GM23338 (cell line): ENCODE results near the gene OXER1. TPM values are rescaled to one million over a fixed set of nuclear protein-coding genes. Genes with fewer than 3 reads are reported as not detected.

ENCODE experiments used
- ATAC-seq: fragments of 200-7000 bp; cut with Tn5 transposase; 3 replicates; pipeline ENCODE4 v1.9.1; 2020
- DNase-seq: peaks from one replicate; pipeline ENCODE4 v3.0.0-alpha.2; 2015; ENCODE audit warnings: low spot score
- H2AFZ ChIP-seq: fragments of 200-600 bp; sonication (generic); 2 replicates; pipeline ENCODE4 v1.8.0; 2016; ENCODE audit warnings: antibody characterized with exemption, mild to moderate bottlenecking, moderate library complexity
- H3F3A ChIP-seq: fragments of 200-600 bp; sonication (generic); replicated peaks from 2 replicates; pipeline ENCODE4 v1.8.0; 2017; ENCODE audit warnings: antibody characterized with exemption, mixed run types, low read depth
- H3K27ac ChIP-seq: fragments of 200-600 bp; sonication (generic); 2 replicates; pipeline ENCODE4 v1.6.1; 2016; ENCODE audit warnings: low read depth
- H3K27me3 ChIP-seq: fragments of 200-600 bp; sonication (generic); 2 replicates; pipeline ENCODE4 v1.8.0; 2016; ENCODE audit warnings: mild to moderate bottlenecking, mixed run types, moderate library complexity; ENCODE audit not compliant: insufficient read depth
- H3K36me3 ChIP-seq: fragments of 200-600 bp; sonication (generic); 2 replicates; pipeline ENCODE4 v1.8.0; 2016; ENCODE audit warnings: mild to moderate bottlenecking; ENCODE audit not compliant: insufficient read depth
- H3K4me1 ChIP-seq: fragments of 200-600 bp; sonication (generic); 2 replicates; pipeline ENCODE4 v1.8.0; 2016; ENCODE audit warnings: mild to moderate bottlenecking, moderate library complexity; ENCODE audit not compliant: insufficient read depth
- H3K4me2 ChIP-seq: fragments of 200-600 bp; sonication (generic); 2 replicates; pipeline ENCODE4 v1.7.1; 2017; ENCODE audit warnings: mixed run types
- H3K4me3 ChIP-seq: fragments of 200-600 bp; sonication (generic); 2 replicates; pipeline ENCODE4 v1.6.1; 2016; ENCODE audit warnings: mixed run types
- H3K79me2 ChIP-seq: fragments of 200-600 bp; sonication (generic); replicated peaks from 2 replicates; pipeline ENCODE4 v1.8.0; 2017; ENCODE audit warnings: mild to moderate bottlenecking; ENCODE audit not compliant: insufficient read depth
- H3K9me2 ChIP-seq: fragments of 200-600 bp; sonication (generic); 2 replicates; pipeline ENCODE4 v1.8.0; 2017; ENCODE audit not compliant: insufficient read depth
- H4K20me1 ChIP-seq: fragments of 200-600 bp; sonication (generic); replicated peaks from 2 replicates; pipeline ENCODE4 v1.8.0; 2017; ENCODE audit warnings: mild to moderate bottlenecking; ENCODE audit not compliant: insufficient read depth
- H3K27ac Mint-ChIP-seq: 2 replicates; pipeline ENCODE4 v1.8.0; 2020; ENCODE audit warnings: inconsistent platforms, mild to moderate bottlenecking, moderate library complexity, mixed read lengths
- H3K27me3 Mint-ChIP-seq: 3 replicates; pipeline ENCODE4 v1.8.0; 2022; ENCODE audit warnings: low read depth, mild to moderate bottlenecking, moderate library complexity, mixed read lengths, inconsistent platforms; ENCODE audit not compliant: insufficient read depth, poor library complexity
- H3K36me3 Mint-ChIP-seq: 3 replicates; pipeline ENCODE4 v1.8.0; 2021; ENCODE audit warnings: low read depth, mild to moderate bottlenecking, inconsistent platforms, moderate library complexity, mixed read lengths
- H3K4me1 Mint-ChIP-seq: 3 replicates; pipeline ENCODE4 v1.8.0; 2020; ENCODE audit warnings: mild to moderate bottlenecking, inconsistent platforms, mixed read lengths
- H3K4me3 Mint-ChIP-seq: 3 replicates; pipeline ENCODE4 v1.8.0; 2021; ENCODE audit warnings: moderate library complexity, mild to moderate bottlenecking, inconsistent platforms, mixed read lengths
- H3K9me3 Mint-ChIP-seq: 3 replicates; pipeline ENCODE4 v1.8.0; 2020; ENCODE audit warnings: moderate library complexity, mild to moderate bottlenecking, inconsistent platforms, mixed read lengths
- CREB1 ChIP-seq: fragments of 250-450 bp; sonication (Bioruptor Pico); IDR thresholded peaks from 2 replicates; pipeline ENCODE4 v1.5.0; 2020; ENCODE audit warnings: low read depth, mild to moderate bottlenecking, moderate library complexity
- EZH2 ChIP-seq: fragments of 200-600 bp; sonication (generic); IDR thresholded peaks from one replicate; pipeline ENCODE4 v1.8.0; 2017; ENCODE audit warnings: antibody characterized with exemption, mild to moderate bottlenecking, low read depth; ENCODE audit not compliant: unreplicated experiment
- EZH2phosphoT487 ChIP-seq: fragments of 200-600 bp; sonication (generic); IDR thresholded peaks from one replicate; pipeline ENCODE4 v1.8.1; 2018; ENCODE audit warnings: antibody characterized with exemption; ENCODE audit not compliant: unreplicated experiment
- JUNB ChIP-seq: IDR thresholded peaks from one replicate; pipeline ENCODE4 v1.6.1; 2016; ENCODE audit warnings: antibody characterized with exemption; ENCODE audit not compliant: unreplicated experiment
- NANOG ChIP-seq: IDR thresholded peaks from 2 replicates; pipeline ENCODE4 v1.6.1; 2016; ENCODE audit warnings: antibody characterized with exemption, borderline replicate concordance
- POLR2AphosphoS5 ChIP-seq: IDR thresholded peaks from 2 replicates; pipeline ENCODE4 v1.6.1; 2016; ENCODE audit warnings: antibody characterized with exemption, low read depth
- STAT1 ChIP-seq: IDR thresholded peaks from one replicate; pipeline ENCODE4 v1.6.1; 2016; ENCODE audit warnings: antibody characterized with exemption; ENCODE audit not compliant: unreplicated experiment
- ZNF114 ChIP-seq: fragments of 250-450 bp; sonication (Bioruptor Pico); IDR thresholded peaks from 2 replicates; pipeline ENCODE4 v1.5.0; 2020; ENCODE audit warnings: mild to moderate bottlenecking, moderate library complexity
- ZNF331 ChIP-seq: fragments of 250-450 bp; sonication (Bioruptor Pico); IDR thresholded peaks from 2 replicates; pipeline ENCODE4 v1.5.0; 2020; ENCODE audit warnings: low read depth, mild to moderate bottlenecking, moderate library complexity
- polyA plus RNA-seq: library from polyadenylated mRNA; unstranded; fragments of >200 nt; fragmentation: Nextera tagmentation; extraction: Ambion mirVana; gene quantifications from 2 replicates; pipeline ENCODE4 v1.2.1, GENCODE V29; 2016
- total RNA-seq: library from RNA; depleted of rRNA; stranded (reverse); fragments of >200 nt; shearing (Covaris generic); gene quantifications from 2 replicates; pipeline ENCODE4 v1.2.3, GENCODE V29; 2014
- TF ChIP-seq, protein P1 (sequence below): fragments of 250-450 bp; sonication (Bioruptor Pico); IDR thresholded peaks from 2 replicates; pipeline ENCODE4 v1.5.0; 2020; ENCODE audit warnings: mild to moderate bottlenecking, moderate library complexity
- TF ChIP-seq, protein P2 (sequence below): IDR thresholded peaks from one replicate; pipeline ENCODE4 v1.6.1; 2018; ENCODE audit warnings: antibody characterized with exemption; ENCODE audit not compliant: unreplicated experiment
- TF ChIP-seq, protein P3 (sequence below): IDR thresholded peaks from 2 replicates; pipeline ENCODE4 v1.6.1; 2016; ENCODE audit warnings: antibody characterized with exemption
- TF ChIP-seq, protein P4 (sequence below), 2 experiments: fragments of 200-600 bp in 1 of 2; sonication (generic) in 1 of 2; conservative IDR thresholded peaks; 2 replicates each; pipeline versions ENCODE4 v1.5.1 to v1.6.1; 2016 to 2017; ENCODE audit warnings: antibody characterized with exemption in 2 of 2, low read depth in 2 of 2, mild to moderate bottlenecking in 2 of 2, moderate library complexity in 1 of 2

The OXER1 gene
- total and polyA plus RNA-seq, 2 experiments from 2014 or later, result 0.69 to 1.5 TPM

DNA sequence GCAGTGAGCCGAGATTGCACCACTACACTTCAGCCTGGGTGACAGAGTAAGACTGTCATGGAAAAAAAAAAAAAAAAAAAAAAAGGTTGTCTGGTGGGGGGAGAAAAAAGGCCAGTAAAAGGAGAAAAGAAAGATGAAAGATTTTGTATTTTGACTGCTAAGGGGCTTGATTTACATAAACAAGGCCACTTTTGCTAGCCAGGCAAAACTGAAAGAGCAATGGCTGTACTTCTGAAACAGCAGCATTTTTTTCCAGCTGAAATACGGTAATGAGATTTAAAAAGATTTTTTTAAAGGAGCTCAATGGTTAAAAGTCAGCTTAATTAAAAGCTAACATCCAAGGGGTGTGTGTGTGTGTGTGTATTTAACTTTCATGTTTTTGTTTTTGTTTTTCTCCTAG, 11.3 kb upstream of the OXER1 start:
- H3F3A ChIP-seq, result 0 out of 2 replicates have a peak, but pooled peaks cover 4% of the 10 kb centered on the region
- H3K36me3 Mint-ChIP-seq, result peaks cover 36% of the 10 kb centered on the region
- no peaks in the 10 kb centered on the region for H3K9me2 ChIP-seq
- H2AFZ ChIP-seq, result no peak overlapping the region
- no peaks in the 10 kb centered on the region for H4K20me1 ChIP-seq
- H3K4me2 ChIP-seq, result no peak overlapping the region
- no peak overlapping the region for H3K27ac ChIP-seq
- TF ChIP-seq POLR2AphosphoS5 (no peak), NANOG (no peak), JUNB (no peak), EZH2 (no peak), EZH2phosphoT487 (no peak), CREB1 (CRISPR knock-in tag) (no peak), ZNF114 (CRISPR knock-in tag) (no peak), ZNF331 (CRISPR knock-in tag) (no peak), STAT1 (no peak)
- TF ChIP-seq, protein P1, sequence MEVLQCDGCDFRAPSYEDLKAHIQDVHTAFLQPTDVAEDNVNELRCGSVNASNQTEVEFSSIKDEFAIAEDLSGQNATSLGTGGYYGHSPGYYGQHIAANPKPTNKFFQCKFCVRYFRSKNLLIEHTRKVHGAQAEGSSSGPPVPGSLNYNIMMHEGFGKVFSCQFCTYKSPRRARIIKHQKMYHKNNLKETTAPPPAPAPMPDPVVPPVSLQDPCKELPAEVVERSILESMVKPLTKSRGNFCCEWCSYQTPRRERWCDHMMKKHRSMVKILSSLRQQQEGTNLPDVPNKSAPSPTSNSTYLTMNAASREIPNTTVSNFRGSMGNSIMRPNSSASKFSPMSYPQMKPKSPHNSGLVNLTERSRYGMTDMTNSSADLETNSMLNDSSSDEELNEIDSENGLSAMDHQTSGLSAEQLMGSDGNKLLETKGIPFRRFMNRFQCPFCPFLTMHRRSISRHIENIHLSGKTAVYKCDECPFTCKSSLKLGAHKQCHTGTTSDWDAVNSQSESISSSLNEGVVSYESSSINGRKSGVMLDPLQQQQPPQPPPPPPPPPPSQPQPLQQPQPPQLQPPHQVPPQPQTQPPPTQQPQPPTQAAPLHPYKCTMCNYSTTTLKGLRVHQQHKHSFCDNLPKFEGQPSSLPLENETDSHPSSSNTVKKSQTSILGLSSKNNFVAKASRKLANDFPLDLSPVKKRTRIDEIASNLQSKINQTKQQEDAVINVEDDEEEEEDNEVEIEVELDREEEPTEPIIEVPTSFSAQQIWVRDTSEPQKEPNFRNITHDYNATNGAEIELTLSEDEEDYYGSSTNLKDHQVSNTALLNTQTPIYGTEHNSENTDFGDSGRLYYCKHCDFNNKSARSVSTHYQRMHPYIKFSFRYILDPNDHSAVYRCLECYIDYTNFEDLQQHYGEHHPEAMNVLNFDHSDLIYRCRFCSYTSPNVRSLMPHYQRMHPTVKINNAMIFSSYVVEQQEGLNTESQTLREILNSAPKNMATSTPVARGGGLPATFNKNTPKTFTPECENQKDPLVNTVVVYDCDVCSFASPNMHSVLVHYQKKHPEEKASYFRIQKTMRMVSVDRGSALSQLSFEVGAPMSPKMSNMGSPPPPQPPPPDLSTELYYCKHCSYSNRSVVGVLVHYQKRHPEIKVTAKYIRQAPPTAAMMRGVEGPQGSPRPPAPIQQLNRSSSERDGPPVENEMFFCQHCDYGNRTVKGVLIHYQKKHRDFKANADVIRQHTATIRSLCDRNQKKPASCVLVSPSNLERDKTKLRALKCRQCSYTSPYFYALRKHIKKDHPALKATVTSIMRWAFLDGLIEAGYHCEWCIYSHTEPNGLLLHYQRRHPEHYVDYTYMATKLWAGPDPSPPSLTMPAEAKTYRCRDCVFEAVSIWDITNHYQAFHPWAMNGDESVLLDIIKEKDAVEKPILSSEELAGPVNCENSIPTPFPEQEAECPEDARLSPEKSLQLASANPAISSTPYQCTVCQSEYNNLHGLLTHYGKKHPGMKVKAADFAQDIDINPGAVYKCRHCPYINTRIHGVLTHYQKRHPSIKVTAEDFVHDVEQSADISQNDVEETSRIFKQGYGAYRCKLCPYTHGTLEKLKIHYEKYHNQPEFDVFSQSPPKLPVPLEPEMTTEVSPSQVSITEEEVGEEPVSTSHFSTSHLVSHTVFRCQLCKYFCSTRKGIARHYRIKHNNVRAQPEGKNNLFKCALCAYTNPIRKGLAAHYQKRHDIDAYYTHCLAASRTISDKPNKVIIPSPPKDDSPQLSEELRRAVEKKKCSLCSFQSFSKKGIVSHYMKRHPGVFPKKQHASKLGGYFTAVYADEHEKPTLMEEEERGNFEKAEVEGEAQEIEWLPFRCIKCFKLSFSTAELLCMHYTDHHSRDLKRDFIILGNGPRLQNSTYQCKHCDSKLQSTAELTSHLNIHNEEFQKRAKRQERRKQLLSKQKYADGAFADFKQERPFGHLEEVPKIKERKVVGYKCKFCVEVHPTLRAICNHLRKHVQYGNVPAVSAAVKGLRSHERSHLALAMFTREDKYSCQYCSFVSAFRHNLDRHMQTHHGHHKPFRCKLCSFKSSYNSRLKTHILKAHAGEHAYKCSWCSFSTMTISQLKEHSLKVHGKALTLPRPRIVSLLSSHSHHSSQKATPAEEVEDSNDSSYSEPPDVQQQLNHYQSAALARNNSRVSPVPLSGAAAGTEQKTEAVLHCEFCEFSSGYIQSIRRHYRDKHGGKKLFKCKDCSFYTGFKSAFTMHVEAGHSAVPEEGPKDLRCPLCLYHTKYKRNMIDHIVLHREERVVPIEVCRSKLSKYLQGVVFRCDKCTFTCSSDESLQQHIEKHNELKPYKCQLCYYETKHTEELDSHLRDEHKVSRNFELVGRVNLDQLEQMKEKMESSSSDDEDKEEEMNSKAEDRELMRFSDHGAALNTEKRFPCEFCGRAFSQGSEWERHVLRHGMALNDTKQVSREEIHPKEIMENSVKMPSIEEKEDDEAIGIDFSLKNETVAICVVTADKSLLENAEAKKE (CRISPR knock-in tag), result no peak
- TF ChIP-seq, protein P2, sequence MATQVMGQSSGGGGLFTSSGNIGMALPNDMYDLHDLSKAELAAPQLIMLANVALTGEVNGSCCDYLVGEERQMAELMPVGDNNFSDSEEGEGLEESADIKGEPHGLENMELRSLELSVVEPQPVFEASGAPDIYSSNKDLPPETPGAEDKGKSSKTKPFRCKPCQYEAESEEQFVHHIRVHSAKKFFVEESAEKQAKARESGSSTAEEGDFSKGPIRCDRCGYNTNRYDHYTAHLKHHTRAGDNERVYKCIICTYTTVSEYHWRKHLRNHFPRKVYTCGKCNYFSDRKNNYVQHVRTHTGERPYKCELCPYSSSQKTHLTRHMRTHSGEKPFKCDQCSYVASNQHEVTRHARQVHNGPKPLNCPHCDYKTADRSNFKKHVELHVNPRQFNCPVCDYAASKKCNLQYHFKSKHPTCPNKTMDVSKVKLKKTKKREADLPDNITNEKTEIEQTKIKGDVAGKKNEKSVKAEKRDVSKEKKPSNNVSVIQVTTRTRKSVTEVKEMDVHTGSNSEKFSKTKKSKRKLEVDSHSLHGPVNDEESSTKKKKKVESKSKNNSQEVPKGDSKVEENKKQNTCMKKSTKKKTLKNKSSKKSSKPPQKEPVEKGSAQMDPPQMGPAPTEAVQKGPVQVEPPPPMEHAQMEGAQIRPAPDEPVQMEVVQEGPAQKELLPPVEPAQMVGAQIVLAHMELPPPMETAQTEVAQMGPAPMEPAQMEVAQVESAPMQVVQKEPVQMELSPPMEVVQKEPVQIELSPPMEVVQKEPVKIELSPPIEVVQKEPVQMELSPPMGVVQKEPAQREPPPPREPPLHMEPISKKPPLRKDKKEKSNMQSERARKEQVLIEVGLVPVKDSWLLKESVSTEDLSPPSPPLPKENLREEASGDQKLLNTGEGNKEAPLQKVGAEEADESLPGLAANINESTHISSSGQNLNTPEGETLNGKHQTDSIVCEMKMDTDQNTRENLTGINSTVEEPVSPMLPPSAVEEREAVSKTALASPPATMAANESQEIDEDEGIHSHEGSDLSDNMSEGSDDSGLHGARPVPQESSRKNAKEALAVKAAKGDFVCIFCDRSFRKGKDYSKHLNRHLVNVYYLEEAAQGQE, result no peak
- TF ChIP-seq, protein P3, sequence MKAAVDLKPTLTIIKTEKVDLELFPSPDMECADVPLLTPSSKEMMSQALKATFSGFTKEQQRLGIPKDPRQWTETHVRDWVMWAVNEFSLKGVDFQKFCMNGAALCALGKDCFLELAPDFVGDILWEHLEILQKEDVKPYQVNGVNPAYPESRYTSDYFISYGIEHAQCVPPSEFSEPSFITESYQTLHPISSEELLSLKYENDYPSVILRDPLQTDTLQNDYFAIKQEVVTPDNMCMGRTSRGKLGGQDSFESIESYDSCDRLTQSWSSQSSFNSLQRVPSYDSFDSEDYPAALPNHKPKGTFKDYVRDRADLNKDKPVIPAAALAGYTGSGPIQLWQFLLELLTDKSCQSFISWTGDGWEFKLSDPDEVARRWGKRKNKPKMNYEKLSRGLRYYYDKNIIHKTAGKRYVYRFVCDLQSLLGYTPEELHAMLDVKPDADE, result no peak
- TF ChIP-seq, protein P4, sequence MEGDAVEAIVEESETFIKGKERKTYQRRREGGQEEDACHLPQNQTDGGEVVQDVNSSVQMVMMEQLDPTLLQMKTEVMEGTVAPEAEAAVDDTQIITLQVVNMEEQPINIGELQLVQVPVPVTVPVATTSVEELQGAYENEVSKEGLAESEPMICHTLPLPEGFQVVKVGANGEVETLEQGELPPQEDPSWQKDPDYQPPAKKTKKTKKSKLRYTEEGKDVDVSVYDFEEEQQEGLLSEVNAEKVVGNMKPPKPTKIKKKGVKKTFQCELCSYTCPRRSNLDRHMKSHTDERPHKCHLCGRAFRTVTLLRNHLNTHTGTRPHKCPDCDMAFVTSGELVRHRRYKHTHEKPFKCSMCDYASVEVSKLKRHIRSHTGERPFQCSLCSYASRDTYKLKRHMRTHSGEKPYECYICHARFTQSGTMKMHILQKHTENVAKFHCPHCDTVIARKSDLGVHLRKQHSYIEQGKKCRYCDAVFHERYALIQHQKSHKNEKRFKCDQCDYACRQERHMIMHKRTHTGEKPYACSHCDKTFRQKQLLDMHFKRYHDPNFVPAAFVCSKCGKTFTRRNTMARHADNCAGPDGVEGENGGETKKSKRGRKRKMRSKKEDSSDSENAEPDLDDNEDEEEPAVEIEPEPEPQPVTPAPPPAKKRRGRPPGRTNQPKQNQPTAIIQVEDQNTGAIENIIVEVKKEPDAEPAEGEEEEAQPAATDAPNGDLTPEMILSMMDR (conservative IDR thresholded peaks at IDR 0.05; ENCODE audit: low read depth in 2 of 2), result no peak
- H3K79me2 ChIP-seq, result no peaks in the 10 kb centered on the region
- no peaks in the 10 kb centered on the region for H3K27me3 ChIP-seq
- no peak overlapping the region for H3K27ac Mint-ChIP-seq
- DNase-seq (no peak), ATAC-seq (no peak)
- peaks cover 45% of the 10 kb centered on the region for H3K9me3 Mint-ChIP-seq
- H3K4me3 Mint-ChIP-seq, result no peak overlapping the region
- H3K4me3 ChIP-seq, result no peak overlapping the region
- H3K36me3 ChIP-seq, result peaks cover 20% of the 10 kb centered on the region
- H3K27me3 Mint-ChIP-seq, result peaks cover 6% of the 10 kb centered on the region
- H3K4me1 ChIP-seq, result peaks cover 21% of the 10 kb centered on the region
- H3K4me1 Mint-ChIP-seq, result peaks cover 18% of the 10 kb centered on the region
